K562 (cell line): Measurements from ENCODE around the gene CEP295NL. TPM values are rescaled to one million over a fixed set of nuclear protein-coding genes. Genes with fewer than 3 reads are reported as not detected.

Experiments
- CBX1 ChIP-seq: sonication (generic); IDR thresholded peaks from 2 replicates; pipeline ENCODE4 v1.6.1; 2016; ENCODE audit warnings: antibody characterized with exemption, low read depth, mild to moderate bottlenecking
- CHD1 ChIP-seq: fragments of 200-600 bp; sonication (generic); IDR thresholded peaks from one replicate; pipeline ENCODE4 v1.6.1; 2012; ENCODE audit warnings: mild to moderate bottlenecking, moderate library complexity, low read length, inconsistent platforms
- HMGN3 ChIP-seq: IDR thresholded peaks from 2 replicates; pipeline ENCODE4 v1.6.1; 2011; ENCODE audit warnings: borderline replicate concordance, low read depth, mild to moderate bottlenecking, mixed read lengths, low read length; ENCODE audit not compliant: insufficient read length; ENCODE audit errors: extremely low read depth
- LEF1 ChIP-seq: fragments of 450-650 bp; IDR thresholded peaks from 2 replicates; pipeline ENCODE4 v1.6.1; 2016; ENCODE audit warnings: mild to moderate bottlenecking
- MBD1 ChIP-seq: fragments of 250-450 bp; sonication (Bioruptor Pico); IDR thresholded peaks from 2 replicates; pipeline ENCODE4 v1.8.0; 2022; ENCODE audit warnings: inconsistent platforms
- MCM3 ChIP-seq: fragments of 450-650 bp; IDR thresholded peaks from 2 replicates; pipeline ENCODE4 v1.6.1; 2016
- MCM5 ChIP-seq: fragments of 450-650 bp; IDR thresholded peaks from 2 replicates; pipeline ENCODE4 v1.6.1; 2016; ENCODE audit warnings: low read depth
- MYNN ChIP-seq, 2 experiments: sonication (generic); formaldehyde crosslinking in 1 of 2; IDR thresholded peaks; 2 replicates each; pipeline versions ENCODE4 v1.5.0 to v1.6.1; 2016 to 2020; ENCODE audit warnings: antibody characterized with exemption in 1 of 2, missing genetic modification reagents in 1 of 2
- PML ChIP-seq: IDR thresholded peaks from 2 replicates; pipeline ENCODE4 v1.6.1; 2012; ENCODE audit warnings: low read length, inconsistent platforms
- POLR2A ChIP-seq: fragments of 450-650 bp; conservative IDR thresholded peaks from 2 replicates; pipeline ENCODE4 v1.6.1; 2016
- RAD21 ChIP-seq, 2 experiments: fragments of 250-450 bp in 1 of 2; fragments of 450-650 bp in 1 of 2; sonication (Bioruptor Pico) in 1 of 2; formaldehyde crosslinking in 1 of 2; IDR thresholded peaks in 1 of 2; conservative IDR thresholded peaks in 1 of 2; 2 replicates each; pipeline versions ENCODE4 v1.4.0 to v1.8.0; 2020 to 2022; ENCODE audit warnings: mild to moderate bottlenecking in 2 of 2, moderate library complexity in 1 of 2
- RNF2 ChIP-seq: sonication (generic); IDR thresholded peaks from 2 replicates; pipeline ENCODE4 v1.6.1; 2016
- SRSF3 ChIP-seq: fragments of 200-400 bp; formaldehyde crosslinking; IDR thresholded peaks from 2 replicates; pipeline ENCODE4 v1.6.1; 2016; ENCODE audit warnings: mild to moderate bottlenecking, low read length, moderate library complexity; ENCODE audit not compliant: insufficient read depth
- THAP7 ChIP-seq: fragments of 250-450 bp; sonication (Bioruptor Pico); IDR thresholded peaks from 2 replicates; pipeline ENCODE4 v1.5.0; 2021
- WHSC1 ChIP-seq: IDR thresholded peaks from one replicate; pipeline ENCODE4 v1.6.1; 2012; ENCODE audit warnings: low read length, control low read depth, inconsistent platforms
- ZEB2 ChIP-seq: fragments of 450-650 bp; IDR thresholded peaks from 2 replicates; pipeline ENCODE4 v1.6.1; 2016
- ZHX1 ChIP-seq: fragments of 150-350 bp; conservative IDR thresholded peaks from 2 replicates; pipeline ENCODE4 v1.6.1; 2014; ENCODE audit warnings: low read length
- ZNF431 ChIP-seq: sonication (generic); formaldehyde crosslinking; IDR thresholded peaks from 2 replicates; pipeline ENCODE4 v1.8.0; 2022; ENCODE audit warnings: mild to moderate bottlenecking, missing genetic modification reagents
- ZNF695 ChIP-seq: fragments of 450-650 bp; formaldehyde crosslinking; IDR thresholded peaks from 2 replicates; pipeline ENCODE4 v1.4.0; 2020; ENCODE audit warnings: mild to moderate bottlenecking, moderate library complexity
- polyA plus RNA-seq, 8 experiments: library from polyadenylated mRNA; depleted of rRNA in 4 of 8; stranded (reverse) in 5 of 8; unstranded in 3 of 8; fragments of >200 nt; fragmentation: Nextera tagmentation in 2 of 8; fragmentation: Illumina TruSeq in 1 of 8; extraction: Ambion mirVana in 2 of 8; extraction: Trizol in 1 of 8; gene quantifications; 2 replicates each; pipeline versions ENCODE4 v1.2.1 to v1.2.3, GENCODE V29; 2011 to 2014; ENCODE audit warnings: inconsistent platforms in 1 of 8, missing spikeins in 1 of 8
- total RNA-seq, 7 experiments: library from RNA; depleted of rRNA in 6 of 7; stranded (reverse); fragments of >200 nt in 6 of 7; fragmentation: Illumina TruSeq in 2 of 7; extraction: Trizol in 2 of 7; gene quantifications; 2 replicates each; pipeline versions ENCODE4 v1.2.1 to v1.2.3, GENCODE V29; 2011 to 2021; ENCODE audit warnings: low replicate concordance in 1 of 7
- TF ChIP-seq, protein P1 (sequence below): fragments of 450-650 bp; IDR thresholded peaks from 2 replicates; pipeline ENCODE4 v1.6.1; 2014; ENCODE audit warnings: low read depth, mild to moderate bottlenecking, moderate library complexity, borderline replicate concordance

Gene CEP295NL
- total and polyA plus RNA-seq, 9 of the 15 experiments (the other 6 are each of a cell fraction or from before 2014, with no cell fraction given): not detected

- TF ChIP-seq, protein P1, sequence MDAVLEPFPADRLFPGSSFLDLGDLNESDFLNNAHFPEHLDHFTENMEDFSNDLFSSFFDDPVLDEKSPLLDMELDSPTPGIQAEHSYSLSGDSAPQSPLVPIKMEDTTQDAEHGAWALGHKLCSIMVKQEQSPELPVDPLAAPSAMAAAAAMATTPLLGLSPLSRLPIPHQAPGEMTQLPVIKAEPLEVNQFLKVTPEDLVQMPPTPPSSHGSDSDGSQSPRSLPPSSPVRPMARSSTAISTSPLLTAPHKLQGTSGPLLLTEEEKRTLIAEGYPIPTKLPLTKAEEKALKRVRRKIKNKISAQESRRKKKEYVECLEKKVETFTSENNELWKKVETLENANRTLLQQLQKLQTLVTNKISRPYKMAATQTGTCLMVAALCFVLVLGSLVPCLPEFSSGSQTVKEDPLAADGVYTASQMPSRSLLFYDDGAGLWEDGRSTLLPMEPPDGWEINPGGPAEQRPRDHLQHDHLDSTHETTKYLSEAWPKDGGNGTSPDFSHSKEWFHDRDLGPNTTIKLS: peak; percentile 50; the same call in 1 of the 2 replicates
- no peak for TF ChIP-seq MCM3
- peak; percentile 56; the same call in 1 of the 2 replicates for TF ChIP-seq RNF2
- no peak for TF ChIP-seq ZNF695
- no peak for TF ChIP-seq PML
- TF ChIP-seq HMGN3: no peak
- no peak for TF ChIP-seq CHD1
- no peak for TF ChIP-seq THAP7 (CRISPR knock-in tag)
- TF ChIP-seq WHSC1: no peak
- TF ChIP-seq LEF1: peak; percentile 43; the same call in 1 of the 2 replicates
- no peak for TF ChIP-seq RAD21 (CRISPR knock-in tag; conservative IDR thresholded peaks at IDR 0.05 in 1 of 2, IDR thresholded peaks at IDR 0.05 in 1 of 2)
- no peak; the same call in 1 of the 2 replicates for TF ChIP-seq POLR2A
- TF ChIP-seq ZNF431 (CRISPR knock-in tag): peak; percentile 73
- TF ChIP-seq MBD1 (CRISPR knock-in tag): no peak
- no peak for TF ChIP-seq CBX1
- no peak for TF ChIP-seq SRSF3
- TF ChIP-seq ZEB2: no peak
- TF ChIP-seq ZHX1: no peak
- TF ChIP-seq MYNN (IDR thresholded peaks at IDR 0.05): no peak
- no peak for TF ChIP-seq MYNN (CRISPR knock-in tag; IDR thresholded peaks at IDR 0.05)
- no peak for TF ChIP-seq MCM5
Measured at GRCh38 chr17:78862073-78863023, 40.7 kb downstream of the CEP295NL start (continued).
